IPS-NIHi11 (cell line): Measurements from ENCODE around the gene JAK1.
"Not testable (repeated sequence)": the region's sequence is repeated elsewhere in the genome, so short reads cannot be mapped to it uniquely, and the experiment has no call there.

ENCODE experiments used
- DNase-seq: peaks from one replicate; pipeline ENCODE4 v3.0.0; 2012; ENCODE audit warnings: mixed read lengths, low spot score

Gene JAK1

DNA sequence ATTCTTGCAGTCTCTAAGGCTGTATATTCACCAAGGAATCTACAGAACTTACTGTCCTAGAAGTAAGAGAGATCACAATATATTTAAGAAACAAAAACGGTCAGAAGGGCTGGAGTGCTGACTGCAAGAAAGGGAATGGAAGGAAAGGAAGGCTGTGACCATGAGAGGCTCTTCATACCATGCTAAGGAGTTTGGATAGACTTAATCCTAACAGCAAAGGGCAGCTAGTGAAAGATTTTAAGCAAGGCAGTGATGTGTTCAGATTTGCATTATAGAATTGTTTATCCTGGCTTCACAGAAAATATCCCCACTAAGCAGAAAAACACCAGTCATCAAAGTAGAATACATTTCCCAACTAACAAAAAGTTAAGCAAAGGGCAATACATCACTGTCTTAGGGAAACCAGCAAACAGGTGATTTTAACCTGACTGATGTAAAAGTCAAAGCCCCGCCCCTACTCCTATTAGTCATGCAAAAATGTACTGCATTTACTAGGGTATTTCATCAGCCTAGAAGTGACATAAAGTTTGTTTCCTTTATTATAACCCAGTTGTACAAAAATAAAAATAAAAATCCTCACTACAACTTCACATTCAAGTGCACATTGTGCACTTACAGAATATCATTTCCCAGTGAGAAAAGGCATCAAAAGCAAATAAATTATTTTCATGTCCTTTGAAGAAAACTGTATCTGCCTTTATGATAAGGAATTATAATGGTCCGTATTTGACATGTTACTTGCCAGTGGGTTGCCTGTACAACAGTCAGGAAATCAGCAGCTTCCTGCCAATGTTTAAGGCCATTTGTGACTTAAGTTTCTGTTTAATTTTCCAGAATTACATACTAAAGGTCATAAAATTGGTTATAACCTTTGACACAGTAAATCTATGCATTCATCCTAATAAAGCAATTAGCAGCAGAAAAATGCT is 17.2 kb downstream of the JAK1 start:
- no peak for DNase-seq

GRCh38 chr1:64948216-64948615 is 18.1 kb downstream of the JAK1 start:
- DNase-seq: no peak

DNA sequence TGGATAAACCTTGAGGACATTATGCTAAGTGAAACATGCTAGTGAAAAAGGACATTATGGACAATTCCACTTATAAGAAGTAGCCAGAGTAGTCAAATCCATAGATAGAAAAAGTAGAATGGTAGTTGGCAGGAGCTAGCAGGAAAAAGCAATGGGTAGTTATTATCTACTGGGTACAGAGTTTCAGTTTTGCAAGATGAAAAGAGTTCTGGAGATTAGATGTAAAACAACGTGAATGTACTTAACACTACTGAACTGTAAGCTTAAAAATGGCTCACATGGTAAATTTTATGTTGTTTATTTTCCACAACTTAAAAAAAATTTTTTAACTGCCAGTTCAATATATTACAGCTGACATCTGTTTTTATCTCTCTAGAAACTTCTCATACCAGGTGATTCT is 19.4 kb downstream of the JAK1 start:
- DNase-seq: no peak

- no peak for DNase-seq
Measured at GRCh38 chr1:64944913-64945312, 21.4 kb downstream of the JAK1 start.

DNA sequence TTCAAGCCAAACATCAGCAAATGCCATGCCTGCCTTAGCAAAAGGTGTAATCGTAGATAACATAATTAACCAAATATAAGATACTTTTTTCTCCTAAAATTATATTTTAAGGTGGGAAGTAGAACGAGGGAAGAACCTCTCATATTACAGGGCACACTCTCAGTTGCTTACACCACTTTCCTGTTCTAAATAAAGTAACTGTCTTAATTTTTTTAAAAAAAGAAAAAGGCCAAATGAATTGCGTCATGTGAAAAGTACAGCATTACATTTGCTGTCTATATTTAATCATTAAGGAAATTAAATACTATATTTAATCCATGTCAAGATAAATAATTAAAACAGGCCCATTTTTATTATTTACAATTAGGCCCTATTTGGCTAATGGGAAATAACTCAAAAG is 23.7 kb downstream of the JAK1 start:
- DNase-seq: no peak

- DNase-seq: no peak
Measured at GRCh38 chr1:64942118-64942517, 24.2 kb downstream of the JAK1 start.

DNA sequence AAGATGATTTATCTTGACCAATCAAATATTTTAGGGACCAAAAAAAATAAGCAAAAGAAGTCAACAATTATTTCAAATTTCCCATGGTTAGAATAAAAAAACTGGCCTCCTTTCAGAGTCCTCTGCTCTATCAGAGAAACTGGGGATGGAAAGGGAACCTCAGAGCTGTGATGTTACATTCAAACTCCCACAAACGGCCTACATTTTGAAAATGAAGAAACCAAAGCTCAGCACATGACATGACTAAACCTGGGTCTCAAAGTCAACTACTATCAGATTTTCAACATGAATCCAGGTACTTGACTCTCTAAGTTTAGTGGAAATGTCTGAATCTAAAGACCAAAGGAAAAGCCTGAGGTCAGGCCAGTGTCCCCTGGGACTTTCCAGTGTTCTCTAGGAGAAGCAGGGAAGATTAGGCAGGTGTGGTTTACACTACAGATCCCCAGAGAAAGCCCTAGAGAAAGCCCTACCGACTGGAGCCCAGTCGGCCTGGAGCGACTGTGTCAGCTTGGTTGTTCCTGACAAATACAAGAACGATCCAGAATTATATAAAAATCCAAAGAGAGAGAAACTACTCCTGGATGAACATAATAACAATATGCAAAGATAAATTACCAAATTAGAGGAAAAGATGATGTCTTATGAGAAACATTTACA is 24.8 kb downstream of the JAK1 start:
- DNase-seq: no peak

DNA sequence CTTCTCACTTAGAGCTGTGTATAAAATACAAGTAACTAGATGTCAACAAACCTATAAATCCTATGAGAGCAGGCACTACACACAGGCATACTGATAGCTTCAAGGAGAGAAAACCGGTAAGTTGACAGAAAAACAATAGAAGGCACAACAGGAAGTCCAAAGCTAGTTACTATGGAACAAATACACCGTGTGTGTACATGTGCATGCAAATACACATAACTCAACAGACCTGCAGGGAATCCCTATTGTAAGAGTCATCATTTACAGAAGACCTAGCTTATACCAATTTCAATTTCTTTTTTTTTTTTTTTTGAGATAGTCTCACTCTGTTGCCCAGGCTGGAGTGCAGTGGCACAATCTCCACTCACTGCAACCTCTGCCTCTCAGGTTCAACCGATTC is 26.3 kb downstream of the JAK1 start:
- DNase-seq: no peak

DNA sequence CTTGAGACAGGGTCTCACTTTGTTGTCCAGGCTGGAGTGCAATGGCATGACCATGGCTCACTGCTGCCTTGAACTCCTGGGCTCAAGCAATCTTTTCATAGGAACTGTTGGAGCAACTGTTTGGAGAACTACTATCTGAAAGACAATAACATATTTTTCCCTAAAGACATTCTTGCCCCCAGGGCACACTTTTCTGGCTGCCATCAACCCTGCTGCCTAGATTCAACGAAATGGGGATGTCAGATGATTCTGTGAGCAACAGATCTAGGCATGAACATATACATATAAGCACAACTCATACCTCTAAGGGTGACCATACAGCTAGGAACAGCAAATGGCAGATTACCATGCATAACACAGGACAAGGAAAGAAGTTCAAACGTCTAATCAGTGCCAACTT is 27.4 kb downstream of the JAK1 start:
- DNase-seq: no peak

DNA sequence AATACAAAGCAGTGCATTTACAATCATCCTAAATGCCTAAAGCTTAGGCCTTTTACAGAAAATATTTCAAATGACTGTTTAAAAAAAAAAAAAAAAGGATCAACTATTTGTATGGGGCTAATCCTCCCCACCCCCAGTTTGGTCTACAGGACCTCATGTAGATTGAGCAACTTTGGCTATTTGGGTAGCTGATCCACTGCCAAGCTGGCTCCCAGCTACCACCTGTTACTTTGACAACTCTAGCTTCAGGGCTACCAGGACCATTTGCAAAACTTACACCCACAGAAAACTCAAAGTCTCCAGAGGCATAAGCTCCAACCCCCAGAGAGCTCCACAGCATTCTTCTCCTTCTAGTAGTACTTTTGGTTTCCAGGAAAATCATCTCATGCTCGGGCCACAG is 29.4 kb downstream of the JAK1 start:
- DNase-seq: no peak

- no peak for DNase-seq
Measured at GRCh38 chr1:64935551-64936155, 30.7 kb downstream of the JAK1 start.

DNA sequence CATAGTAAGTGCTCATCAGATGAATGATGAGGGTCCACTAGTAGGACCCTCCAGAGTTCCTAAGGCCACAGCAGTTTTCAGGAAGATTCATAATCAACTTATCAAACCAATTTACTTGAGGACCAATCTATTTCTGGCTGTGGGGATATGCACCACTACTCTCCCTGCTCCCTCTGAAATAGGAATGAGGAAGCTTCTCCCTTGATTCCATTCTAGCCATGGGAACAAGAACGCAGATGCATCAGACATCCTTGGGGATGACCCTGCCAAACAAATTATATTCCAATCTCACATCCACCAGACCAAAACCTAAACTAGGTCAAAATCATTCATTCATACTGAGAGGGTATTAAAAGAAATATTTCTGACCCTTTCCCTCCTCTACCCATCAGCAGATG is 31.5 kb downstream of the JAK1 start:
- no peak for DNase-seq

- no peak for DNase-seq
Measured at GRCh38 chr1:64934115-64934877, 32.1 kb downstream of the JAK1 start.

- DNase-seq: no peak
Measured at GRCh38 chr1:64933296-64934070, 32.9 kb downstream of the JAK1 start.

- no peak for DNase-seq
Measured at GRCh38 chr1:64932962-64933295, 33.4 kb downstream of the JAK1 start.

- DNase-seq: not testable (repeated sequence)
Measured at GRCh38 chr1:64930640-64931039, 35.7 kb downstream of the JAK1 start.

GRCh38 chr1:64929221-64929620 is 37.1 kb downstream of the JAK1 start:
- DNase-seq: no peak

DNA sequence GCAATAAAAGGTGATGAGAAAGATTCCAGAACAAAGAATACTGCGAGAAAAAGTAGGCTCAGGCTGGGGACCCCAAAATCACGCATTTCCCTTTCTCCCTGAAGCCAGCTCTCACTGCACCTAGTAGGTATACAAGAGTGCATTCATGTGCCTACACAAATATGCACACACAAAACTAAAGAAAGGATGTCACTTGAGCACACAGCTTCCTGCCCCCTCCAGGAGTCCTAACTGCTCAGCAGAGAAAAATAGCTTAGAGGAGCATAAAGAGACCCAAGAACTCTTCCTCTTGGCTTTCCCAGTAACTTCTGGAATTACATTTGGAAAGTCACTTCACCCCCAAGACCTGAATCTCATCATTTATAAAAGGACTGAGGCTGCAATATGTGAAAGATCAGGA is 38.0 kb downstream of the JAK1 start:
- DNase-seq: no peak

DNA sequence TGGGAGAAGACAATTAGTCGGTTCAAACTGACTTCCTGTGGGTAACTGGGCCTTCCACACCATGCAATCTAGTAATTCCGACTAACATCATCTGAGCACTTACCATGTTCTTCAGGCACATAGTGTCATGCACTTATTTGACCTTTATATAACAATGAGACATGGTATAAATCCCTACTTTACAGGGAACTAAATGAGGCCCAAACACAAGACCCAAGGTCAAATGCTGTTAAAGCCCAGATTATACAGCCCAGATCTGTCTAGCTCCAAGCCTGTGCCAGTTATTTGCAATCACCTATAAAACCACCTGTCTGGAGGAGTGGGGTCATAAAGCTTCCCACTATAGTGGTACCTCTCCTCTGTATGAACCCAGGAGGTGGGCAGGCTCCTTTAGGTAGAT is 40.8 kb downstream of the JAK1 start:
- DNase-seq: no peak

GRCh38 chr1:64923294-64923718 is 43.0 kb downstream of the JAK1 start:
- no peak for DNase-seq

- no peak for DNase-seq
Measured at GRCh38 chr1:64922336-64922735, 44.0 kb downstream of the JAK1 start.

GRCh38 chr1:64921771-64922170 is 44.6 kb downstream of the JAK1 start:
- no peak for DNase-seq
